M059J (cell line): ENCODE results near the gene AKR1C8. TPM values are rescaled to one million over a fixed set of nuclear protein-coding genes. Genes with fewer than 3 reads are reported as not detected.
"Not testable (repeated sequence)": the region's sequence is repeated elsewhere in the genome, so short reads cannot be mapped to it uniquely, and the experiment has no call there.

Experiments used
- DNase-seq: peaks from one replicate; pipeline ENCODE4 v3.0.0-alpha.2; 2012; ENCODE audit warnings: low read depth
- total RNA-seq: library from RNA; depleted of rRNA; stranded (reverse); fragments of >200 nt; shearing (Covaris generic); gene quantifications from 2 replicates; pipeline ENCODE4 v1.2.3, GENCODE V29; 2014; rRNA removed

AKR1C8 gene
- total RNA-seq, result not detected in 2 replicates

DNA sequence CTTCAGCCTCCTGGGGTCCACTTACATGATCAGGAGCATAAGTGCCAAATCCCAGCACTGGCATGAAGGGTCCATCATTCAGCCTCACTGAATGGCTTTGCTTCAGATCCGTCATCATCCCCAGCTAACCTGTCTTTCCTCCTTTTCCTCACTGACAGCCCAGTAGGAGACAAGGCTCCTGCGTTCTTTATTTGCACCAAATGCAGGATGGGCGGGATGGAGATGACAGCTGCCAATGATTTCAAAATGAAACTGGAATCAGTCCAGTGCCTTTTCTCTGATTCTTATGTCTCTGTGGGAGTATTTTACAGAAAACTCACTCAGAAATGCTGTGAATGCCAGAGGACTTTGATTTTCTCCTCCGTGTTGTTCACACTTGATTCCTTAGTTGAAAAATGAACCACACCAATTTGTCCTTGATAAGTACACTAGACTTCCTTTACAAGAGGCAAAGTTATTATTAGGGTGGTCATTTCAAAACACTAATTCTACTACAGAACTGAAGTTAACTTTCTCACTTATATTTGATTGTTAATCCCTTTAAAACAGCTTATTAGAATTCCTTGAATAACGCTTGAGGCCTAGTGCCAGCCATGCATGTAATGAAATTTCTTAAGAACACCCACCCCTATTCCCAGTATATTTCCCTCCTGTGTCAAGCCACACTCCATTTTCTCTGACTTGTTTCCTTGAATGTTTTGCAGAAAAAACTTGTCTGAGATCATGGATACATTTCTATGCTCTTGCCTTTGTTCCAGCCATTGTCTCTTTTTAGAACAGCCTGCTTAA lies at the start of gene AKR1C8:
TSS of gene AKR1C8 (minus strand) at position 164 of the 789 bp plus-strand sequence. CDS start at position 118, 46 bp downstream.
- no peak for DNase-seq

DNA sequence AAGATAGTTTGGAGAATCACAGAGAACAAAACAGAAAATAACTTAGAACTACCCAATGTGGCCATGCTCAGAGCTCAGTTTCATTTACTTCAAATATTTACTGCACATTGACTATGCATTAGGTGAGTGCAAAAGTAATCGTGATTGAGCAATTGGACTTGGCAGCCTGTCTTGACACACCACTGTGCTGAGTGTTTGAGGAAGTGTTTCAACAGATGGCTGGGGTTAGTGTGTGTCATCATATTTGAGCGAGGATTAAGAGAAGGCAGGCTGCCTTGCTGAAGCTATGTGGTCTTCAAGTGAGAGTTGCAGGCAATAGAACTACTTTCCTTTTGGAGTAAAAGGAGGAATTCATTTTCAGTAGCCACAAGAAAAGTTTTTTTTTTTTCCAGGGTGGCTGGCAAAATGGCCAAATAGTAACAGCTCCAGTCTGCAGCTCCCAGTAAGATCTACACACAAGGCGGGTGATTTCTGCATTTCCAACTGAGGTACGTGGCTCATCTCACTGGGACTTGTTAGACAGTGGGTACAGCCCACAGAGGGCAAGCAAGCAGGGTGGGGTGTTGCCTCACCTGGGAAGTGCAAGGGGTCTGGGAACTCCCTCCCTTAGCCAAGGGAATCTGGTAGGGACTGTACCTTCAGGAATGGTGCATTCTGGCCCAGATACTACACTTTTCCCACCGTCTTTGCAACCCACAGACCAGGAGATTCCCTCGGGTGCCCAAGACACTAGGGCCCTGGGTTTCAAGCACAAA lies 49.3 kb upstream of the AKR1C8 start:
- peak; percentile 15 for DNase-seq

DNA sequence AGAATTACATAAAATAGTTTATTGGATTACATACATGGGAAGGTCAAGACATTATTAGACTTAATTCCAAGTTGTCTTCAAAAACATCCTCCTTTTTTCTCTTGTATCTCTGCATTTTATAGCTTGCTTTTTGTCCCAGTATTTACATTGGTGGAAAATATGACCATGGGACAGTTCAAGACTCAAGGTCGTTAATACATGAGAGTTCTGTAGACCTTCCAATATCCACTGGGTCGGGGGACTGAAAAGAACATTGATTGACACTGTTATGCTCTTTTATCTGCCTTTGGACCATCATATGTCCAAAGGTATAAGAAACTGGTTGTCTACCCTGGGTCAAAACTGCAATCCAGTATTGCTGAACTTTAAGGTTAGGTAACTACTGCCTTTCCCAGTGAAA lies 48.4 kb upstream of the AKR1C8 start:
- no peak for DNase-seq

DNA sequence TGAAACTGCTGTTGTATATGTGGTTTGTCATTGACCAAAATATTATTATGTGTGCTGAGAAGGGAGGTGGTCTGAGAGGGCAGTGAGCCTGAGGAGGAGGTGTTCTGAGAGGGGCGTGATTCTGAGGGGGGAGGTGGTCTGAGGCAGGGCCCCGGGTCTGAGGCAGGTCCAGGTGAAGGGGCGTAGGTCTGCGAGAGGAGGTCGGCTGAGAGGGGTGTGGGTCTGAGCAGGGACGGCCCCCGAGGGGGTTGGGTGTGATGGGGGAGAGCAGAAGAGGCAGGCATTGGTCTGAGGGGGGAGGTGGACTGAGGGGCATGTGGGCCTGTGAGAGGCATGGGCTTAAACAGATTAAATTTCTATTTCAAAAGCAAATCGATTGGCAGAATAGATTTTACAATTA lies 44.1 kb upstream of the AKR1C8 start:
- no peak for DNase-seq

DNA sequence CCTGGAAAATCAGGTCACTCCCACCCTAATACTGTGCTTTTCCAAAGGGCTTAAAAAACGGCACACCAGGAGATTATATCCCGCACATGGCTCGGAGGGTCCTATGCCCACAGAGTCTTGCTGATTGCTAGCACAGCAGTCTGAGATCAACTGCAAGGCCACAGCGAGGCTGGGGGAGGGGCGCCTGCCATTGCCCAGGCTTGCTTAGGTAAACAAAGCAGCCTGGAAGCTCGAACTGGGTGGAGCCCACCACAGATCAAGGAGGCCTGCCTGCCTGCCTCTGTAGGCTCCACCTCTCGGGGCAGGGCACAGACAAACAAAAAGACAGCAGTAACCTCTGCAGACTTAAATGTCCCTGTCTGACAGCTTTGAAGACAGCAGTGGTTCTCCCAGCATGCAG lies 38.0 kb upstream of the AKR1C8 start:
- not testable (repeated sequence) for DNase-seq

DNA sequence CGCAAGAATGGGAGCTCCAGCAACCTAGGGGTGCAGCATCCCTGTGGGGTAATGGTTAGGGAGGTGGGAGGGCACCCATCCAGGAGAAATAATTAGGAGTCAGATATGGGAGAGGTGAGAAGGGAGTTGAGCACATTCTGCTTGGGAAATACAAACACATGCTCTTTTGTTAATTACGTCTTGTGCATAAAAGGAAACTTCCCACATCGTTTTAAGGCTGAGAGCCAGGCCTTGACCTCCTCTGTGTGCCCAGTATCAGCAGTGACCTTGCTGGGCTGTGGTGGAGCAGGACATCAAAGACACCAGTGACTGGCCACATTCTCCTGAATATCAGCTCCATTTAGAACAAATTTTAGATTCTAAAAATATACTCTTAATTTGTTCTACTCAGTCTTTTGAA lies 34.3 kb upstream of the AKR1C8 start:
- DNase-seq, result no peak

DNA sequence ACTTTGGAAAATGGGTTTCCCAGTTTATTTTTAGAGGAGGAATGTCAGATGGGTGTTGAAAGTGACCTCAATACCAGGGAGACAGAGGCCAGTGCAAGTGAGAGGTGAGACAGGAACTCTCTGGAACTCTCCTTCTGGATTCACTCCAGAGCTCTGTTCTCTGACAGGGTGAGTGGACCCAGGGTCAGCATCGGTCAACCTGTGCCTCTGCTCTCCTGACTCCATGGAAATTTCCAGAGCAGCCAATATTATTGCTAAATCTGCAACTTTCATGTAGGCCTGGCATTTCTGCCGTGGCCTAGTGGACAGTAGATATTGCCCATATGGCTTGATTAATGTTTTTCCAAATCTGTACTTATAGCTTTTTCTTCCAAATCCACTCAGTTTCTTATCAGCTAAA lies 31.9 kb upstream of the AKR1C8 start:
- DNase-seq, result no peak

DNA sequence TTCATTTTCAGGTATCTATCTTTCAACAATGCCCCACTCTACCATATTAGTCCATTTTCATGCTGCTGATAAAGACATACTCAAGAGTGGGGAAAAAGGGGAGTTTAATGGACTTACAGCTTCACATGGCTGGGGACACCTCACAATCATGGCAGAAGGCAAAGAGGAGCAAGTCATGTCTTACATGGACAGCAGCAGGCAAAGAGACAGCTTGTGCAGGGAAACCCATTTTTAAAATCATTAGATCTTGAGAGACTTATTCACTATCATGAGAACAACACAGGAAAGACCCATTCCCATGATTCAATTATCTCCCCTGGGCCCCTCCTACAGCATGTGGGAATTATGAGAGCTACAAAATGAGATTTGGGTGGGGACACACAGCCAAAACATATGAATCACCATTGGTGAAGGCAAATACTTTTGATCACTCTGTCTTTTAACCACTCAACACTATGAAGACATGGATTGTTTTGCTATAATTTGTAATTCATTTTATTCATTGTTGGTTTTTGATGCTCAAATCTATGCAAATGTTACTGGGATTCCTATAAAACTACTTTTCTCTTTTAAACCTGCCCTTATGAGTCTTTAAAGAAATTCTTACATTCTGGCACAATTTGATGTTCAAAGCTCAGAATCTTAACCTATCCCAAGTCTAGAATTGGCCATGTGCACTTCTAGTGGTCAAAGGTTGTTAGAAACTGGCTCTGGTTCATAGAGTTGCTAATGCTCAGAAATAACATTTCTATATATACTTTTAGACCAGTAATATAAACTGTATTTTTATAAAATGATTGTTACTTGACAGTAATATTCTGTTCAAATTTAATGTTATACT lies 27.0 kb upstream of the AKR1C8 start:
- no peak for DNase-seq

DNA sequence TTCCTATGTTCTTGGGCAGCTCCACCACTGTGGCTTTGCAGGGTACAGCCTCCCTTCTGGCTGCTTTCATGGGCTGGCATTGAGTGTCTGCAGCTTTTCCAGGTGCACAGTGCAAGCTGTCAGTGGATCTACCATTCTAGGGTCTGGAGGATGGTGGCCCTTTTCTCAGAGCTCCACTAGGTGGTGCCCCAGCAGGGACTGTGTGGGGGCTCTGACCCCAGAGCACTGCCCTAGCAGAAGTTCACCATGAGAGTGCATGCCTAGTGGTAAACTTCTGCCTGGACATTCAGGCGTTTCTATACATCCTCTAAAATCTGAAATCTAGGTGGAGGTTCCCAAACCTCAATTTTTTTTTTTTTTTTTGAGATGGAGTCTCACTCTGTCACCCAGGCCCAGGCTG lies 25.3 kb upstream of the AKR1C8 start:
- DNase-seq, result not testable (repeated sequence)

DNA sequence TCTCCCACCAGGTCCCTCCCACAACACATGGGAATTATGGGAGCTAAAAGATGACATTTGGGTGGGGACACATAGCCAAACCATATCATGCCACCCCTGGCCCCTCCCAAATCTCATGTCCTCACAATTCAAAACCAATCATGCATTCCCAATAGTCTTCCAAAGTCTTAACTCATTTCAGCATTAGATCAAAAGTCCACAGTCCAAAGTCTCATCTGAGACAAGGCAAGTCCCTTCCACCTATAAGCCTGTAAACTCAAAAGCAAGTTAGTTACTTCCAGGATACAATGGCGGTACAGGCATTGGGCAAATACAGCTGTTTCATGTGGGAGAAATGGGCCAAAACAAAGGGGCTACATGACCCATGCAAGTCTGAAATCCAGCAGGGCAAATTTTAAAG lies 24.8 kb upstream of the AKR1C8 start:
- DNase-seq, result not testable (repeated sequence)

DNA sequence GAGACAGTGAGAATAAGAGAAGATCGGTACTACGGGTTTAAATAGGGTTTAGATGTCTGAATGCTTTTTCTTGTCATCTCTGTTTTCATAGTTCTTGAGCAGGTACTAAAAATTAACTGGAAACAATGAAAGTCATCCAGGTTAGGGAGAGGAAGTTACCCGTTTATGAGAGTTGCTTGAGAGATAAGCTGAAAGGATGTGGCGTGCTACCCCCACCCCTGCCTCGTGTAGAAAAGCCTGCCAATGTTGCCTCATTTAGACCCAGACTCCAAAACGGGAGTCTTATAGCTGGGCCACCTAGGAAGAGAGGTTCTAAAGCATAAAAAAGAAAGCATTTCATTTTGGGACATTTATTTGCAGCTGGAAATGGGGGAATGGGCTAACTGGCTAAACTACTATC lies 21.8 kb upstream of the AKR1C8 start:
- DNase-seq, result no peak

DNA sequence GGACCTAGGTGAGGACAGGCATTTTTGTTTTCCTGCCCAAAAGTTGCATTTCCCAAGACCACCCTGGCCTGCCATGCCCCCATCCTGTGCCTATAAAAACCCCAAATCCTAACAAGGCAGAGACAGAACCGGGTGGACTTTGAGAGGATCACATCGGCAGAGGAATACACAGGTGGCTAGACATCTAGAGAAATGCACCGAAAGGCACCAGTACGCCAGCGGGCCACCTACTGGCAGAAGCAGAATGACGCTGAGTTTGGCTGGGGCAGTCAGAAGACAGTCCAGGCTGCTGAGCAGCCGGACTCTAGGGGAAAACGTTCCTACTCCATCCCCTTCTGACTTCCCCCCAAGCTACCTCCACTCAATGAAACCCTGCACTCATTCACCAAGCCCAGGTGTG lies 14.4 kb upstream of the AKR1C8 start:
- peak; percentile 1 for DNase-seq

DNA sequence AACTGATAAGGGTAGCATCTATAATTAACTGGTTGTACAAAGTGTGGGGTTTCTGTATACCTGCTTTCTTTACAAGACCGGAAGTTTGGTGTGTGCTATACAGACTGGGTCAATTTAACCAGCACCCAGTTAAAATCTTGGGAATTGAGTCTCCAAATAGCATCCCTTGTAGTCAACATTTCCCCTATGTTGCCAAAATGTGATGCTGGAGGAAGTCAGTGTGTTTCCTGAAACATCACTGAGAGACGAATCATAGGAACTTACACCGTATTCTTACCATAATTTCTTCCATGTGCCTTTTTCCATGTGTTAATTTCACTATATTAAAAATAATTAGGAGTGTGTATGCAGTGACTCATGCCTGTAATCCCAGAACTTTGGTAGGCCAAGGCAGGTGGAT lies 13.4 kb upstream of the AKR1C8 start:
- peak; percentile 0 for DNase-seq

DNA sequence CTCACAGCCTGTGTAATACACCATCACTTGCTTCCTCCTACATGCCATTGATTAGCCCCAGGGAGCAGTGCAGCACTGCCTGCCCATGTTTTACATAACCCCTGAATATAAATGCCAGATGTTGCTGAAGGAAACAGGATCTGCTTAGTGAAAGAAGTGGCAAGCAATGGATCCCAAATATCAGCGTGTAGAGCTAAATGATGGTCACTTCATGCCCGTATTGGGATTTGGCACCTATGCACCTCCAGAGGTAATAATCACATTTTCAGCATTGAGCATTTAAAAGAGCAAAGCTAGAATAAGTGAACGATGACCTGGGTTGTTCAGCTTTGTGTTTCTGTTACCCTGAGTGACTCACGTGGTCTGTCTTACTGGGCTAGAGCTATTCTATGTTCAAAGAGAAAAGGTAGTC lies 11.8 kb upstream of the AKR1C8 start, which contains the start of gene AKR1C4:
TSS of gene AKR1C4 (plus strand) at position 136 of the 412 bp plus-strand sequence. CDS start at position 167, 31 bp downstream.
- DNase-seq, result no peak

DNA sequence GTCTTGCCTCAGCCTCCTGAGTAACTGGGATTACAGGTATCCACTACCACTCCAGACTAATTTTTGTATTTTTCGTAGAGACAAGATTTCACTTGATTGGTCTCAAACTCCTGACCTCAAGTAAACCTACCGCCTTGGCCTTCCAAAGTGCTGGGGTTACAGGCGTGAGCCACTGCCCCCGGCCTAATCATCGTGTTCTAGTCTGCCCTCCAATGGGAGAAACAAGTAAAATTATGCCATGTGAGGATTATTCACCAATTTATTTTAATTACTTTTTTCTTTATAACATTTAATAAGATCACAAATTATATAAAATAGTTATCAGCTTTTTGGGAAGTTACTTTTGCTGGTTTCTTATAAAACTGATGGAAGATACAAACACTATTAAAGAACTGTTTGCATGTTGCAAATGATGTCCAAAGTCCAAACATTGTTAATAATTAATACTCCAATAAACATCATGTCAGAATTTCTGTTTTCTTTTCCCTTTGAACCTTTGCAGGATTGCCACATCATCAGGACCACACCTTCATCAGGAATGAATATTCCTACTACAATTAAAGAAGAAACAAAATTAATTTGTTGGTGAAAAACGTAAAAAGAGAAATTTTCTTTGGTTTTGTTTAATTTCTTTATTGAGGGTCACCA lies 10.9 kb upstream of the AKR1C8 start:
- no peak for DNase-seq

DNA sequence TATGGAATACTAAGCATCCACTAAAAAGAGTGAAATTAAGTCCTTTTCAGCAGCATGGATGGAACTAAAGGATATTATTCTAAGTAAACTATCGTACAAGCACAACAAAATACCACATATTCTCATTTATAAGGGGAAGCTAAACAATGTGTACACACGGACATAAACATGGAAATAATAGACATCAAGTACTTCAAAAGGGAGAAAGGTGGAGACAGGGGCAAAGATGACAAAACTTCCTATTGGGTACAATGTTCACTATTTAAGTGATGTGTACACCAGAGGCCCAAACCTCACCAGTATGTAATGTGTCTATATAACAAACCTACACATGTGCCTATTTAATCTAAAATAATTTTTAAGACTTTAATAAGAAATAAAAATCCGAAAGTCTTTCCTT lies 9.5 kb upstream of the AKR1C8 start:
- DNase-seq, result no peak

DNA sequence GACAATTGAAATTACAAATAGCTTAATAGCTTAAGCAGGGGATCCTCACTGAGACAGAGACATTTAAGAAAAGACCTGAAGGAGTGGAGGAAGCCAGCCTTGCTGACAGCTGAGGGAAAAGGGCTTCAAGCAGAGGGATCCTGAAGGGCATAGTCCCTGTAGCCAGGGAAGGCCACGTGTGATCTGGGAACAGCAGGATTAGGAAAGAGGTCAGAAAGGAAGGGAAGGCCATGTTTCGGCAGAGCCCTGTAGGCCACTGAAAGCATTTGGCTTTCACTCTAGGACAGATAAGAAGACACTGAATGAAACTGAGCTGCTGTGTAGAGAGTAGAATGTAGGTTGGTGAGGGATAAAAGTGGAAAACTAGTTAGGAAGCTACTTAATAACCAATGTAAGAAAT lies 3.4 kb upstream of the AKR1C8 start:
- no peak for DNase-seq

DNA sequence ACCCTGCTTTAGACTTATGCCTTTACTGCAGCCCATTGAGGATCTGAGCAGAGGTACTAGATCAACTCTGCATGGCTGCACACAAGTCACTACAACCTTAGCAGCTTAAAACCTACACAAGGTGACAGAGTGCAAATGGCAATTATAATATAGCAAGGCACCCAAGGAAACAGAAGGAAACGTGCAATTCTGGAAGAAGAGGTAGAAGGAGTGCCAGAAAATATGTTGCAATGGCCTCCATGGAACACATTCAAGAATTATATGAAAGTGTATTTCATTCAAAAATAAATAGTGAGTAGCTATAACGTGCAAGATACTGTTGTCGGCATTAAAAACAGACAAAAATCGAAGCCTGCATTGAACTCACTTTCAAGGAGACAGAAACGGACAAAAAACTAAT lies 2.9 kb upstream of the AKR1C8 start:
- no peak for DNase-seq

DNA sequence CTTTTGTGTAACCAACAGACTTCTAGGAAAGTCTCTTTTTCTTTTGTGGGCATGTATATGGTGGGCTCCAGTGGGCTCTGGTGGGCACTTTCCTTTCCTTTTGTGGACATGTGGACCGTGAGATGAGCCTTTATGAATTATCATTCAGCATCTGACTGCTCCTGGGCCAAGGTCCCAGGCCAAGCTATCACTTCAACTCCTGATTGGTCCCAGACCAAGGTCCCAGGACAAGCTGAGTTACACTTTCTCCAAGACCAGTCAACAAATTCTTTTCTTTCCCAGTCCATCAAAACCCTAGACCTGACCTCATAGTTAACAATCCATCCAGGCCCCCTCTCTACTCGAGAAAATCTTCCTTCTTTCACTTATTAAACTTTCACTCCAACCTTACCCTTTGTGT lies 1.0 kb downstream of the AKR1C8 start:
- DNase-seq, result no peak

DNA sequence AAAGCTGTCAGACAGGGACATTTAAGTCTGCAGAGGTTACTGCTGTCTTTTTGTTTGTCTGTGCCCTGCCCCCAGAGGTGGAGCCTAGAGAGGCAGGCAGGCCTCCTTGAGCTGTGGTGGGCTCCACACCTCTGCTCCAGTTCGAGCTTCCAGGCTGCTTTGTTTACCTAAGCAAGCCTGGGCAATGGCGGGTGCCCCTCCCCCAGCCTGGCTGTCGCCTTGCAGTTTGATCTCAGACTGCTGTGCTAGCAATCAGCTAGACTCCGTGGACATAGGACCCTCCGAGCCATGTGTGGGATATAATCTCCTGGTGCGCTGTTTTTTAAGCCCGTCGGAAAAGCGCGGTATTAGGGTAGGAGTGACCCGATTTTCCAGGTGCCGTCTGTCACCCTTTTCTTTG lies 4.4 kb downstream of the AKR1C8 start:
- not testable (repeated sequence) for DNase-seq

DNA sequence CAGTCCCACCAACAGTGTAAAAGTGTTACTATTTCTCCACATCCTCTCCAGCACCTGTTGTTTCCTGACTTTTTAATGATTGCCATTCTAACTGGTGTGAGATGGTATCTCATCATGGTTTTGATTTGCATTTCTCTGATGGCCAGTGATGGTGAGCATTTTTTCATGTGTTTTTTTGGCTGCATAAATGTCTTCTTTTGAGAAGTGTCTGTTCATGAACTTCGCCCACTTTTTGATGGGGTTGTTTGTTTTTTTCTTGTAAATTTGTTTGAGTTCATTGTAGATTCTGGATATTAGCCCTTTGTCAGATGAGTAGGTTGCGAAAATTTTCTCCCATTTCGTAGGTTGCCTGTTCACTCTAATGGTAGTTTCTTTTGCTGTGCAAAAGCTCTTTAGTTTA lies 9.4 kb downstream of the AKR1C8 start:
- not testable (repeated sequence) for DNase-seq
